ENCODE measurements around the gene KDM3B.
"Not testable (repeated sequence)": the region's sequence is repeated elsewhere in the genome, so short reads cannot be mapped to it uniquely, and the experiment has no call there.

KDM3B gene

GRCh38 chr5:138468133-138468965, 115.9 kb downstream of the KDM3B start:
- no peak for DNase-seq

GRCh38 chr5:138468966-138469539, 116.6 kb downstream of the KDM3B start:
- DNase-seq, result no peak

GRCh38 chr5:138469540-138470321, 117.2 kb downstream of the KDM3B start:
- no peak for DNase-seq

GRCh38 chr5:138470322-138471051, 118.0 kb downstream of the KDM3B start:
- DNase-seq, result no peak

GRCh38 chr5:138471052-138471361, 118.5 kb downstream of the KDM3B start:
- no peak for DNase-seq

GRCh38 chr5:138472353-138472752, 119.9 kb downstream of the KDM3B start:
- no peak for DNase-seq

GRCh38 chr5:138473151-138473550, 120.7 kb downstream of the KDM3B start:
- not testable (repeated sequence) for DNase-seq

GRCh38 chr5:138476918-138477317, 124.4 kb downstream of the KDM3B start:
- DNase-seq, result no peak

GRCh38 chr5:138482638-138483037, 130.2 kb downstream of the KDM3B start:
- DNase-seq, result no peak
